Urothelium cell line (cell line): ENCODE data around the gene LRRC53.
A peak's percentile ranks its signal among the peaks of the same experiment; 100 is the strongest.

Source experiments
- DNase-seq: peaks from one replicate; pipeline ENCODE4 v3.0.0; 2011; ENCODE audit warnings: low spot score, mixed read lengths
- FAIRE-seq: peaks from 2 replicates; lab custom pipeline; 2011; peaks lifted over from hg19 to GRCh38; lab: Jason Lieb, UNC

The LRRC53 gene

DNA sequence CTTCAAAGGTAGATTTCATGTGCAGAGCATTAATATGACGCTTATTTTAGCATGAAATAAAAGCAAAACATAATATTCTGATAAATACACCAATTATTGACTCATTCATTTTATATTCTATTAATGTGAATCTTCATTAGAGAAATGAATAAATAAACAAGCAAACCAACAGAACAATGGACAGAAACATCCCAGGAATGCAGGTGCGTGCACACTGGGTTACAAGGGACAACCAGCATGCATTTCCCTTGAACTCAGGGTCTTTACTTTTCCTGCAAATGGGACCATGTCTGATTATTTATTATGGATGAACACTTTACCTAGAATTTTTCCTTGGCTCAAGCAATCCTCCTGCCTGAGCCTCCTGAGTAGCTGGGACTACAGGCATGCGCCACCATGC is 13.5 kb downstream of the LRRC53 start:
- DNase-seq (no peak), FAIRE-seq (no peak)

DNA sequence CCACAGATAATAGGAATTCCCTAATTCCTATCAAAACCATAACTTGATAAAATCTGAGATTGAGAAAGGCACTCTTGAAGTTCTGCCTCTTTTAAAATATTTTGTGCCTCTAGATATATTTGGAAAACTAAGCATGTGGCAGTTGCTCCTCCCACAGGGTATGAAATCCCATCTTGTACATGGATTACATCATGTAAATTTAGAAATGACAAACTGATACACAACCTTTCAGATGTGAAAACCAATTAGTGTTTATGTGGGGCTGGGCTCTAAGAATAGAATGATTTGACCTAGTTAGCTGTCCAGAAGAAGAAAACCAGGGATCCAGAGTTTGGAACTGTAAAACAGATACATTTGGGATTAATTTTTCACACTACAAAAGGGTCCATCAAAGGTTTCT is 15.7 kb downstream of the LRRC53 start:
- no peak for DNase-seq
- FAIRE-seq, result no peak

GRCh38 chr1:74486036-74486435 is 26.4 kb downstream of the LRRC53 start:
- DNase-seq (no peak), FAIRE-seq (no peak)

- no peak for DNase-seq
These were observed 26.8 kb downstream of the LRRC53 start for GRCh38 chr1:74485622-74486021.

DNA sequence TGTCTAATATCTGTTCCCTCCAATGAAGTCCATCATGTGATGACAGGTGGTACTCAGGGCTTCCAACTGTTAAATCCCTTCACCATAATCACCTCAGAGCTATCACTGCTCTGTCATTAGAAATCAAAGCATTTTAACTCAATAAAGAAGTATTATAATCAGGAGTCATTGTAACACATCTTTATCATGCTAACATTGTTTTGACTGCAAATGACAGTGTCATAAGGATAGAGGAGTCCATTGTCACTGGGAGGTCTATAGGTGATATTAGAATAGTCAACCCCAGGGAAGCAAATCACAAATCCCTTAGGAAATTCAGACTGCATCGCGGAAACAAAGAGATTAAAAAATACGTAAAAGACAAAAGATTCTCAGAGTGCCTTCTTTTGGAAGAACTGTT is 30.8 kb downstream of the LRRC53 start:
- no peak for DNase-seq

More at GRCh38 chr1:74485622-74486021, 26.8 kb downstream of the LRRC53 start:
- FAIRE-seq, result no peak

DNA sequence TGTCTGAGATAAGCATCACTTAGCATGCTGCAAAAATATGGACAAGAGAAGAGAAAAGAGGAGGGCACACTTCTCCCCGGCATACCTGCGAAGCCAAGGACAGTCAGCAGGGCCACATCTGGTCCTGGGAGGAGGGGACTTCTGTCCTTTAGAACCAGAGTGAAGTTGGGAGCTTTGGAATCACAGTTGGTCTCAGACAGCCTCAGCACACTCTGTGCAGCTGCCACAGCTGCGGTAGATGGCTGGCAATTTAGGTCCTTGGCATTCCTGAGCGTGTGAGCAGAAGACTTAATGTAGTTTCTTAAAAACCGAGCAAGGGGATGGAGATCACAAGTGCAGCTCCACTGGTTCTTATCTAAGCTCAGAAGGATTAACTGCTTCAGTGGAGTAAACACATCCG is 32.3 kb downstream of the LRRC53 start:
- DNase-seq (no peak), FAIRE-seq (no peak)

More for the DNA sequence above, 30.8 kb downstream of the LRRC53 start:
- no peak for FAIRE-seq

- FAIRE-seq (no peak), DNase-seq (no peak)
These were observed 33.4 kb downstream of the LRRC53 start for GRCh38 chr1:74478979-74479378.

DNA sequence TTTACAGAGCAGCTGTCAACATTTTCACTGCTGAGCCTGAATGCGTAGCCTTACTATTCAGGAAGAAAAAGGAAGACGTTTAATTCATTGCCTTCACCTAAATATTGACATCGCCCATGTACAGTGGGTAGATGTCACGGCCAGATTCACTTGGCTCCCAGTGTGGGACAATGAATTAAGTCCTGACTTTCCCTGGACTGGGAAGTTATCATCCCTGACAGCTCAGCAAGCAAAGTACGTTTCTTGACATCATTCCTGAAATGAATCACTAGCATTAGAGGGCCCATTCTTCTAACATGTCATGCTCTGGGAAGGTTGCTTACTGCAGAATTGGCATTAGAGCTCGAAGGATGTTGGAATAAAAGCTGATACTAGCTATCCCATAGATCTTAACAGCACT is 37.8 kb downstream of the LRRC53 start:
- FAIRE-seq (no peak), DNase-seq (no peak)

- FAIRE-seq (no peak), DNase-seq (no peak)
These were observed 40.9 kb downstream of the LRRC53 start for GRCh38 chr1:74471470-74471869.

GRCh38 chr1:74470936-74471335 is 41.5 kb downstream of the LRRC53 start:
- no peak for FAIRE-seq
- DNase-seq, result no peak

- no peak for DNase-seq
- FAIRE-seq, result no peak
These were observed 42.2 kb downstream of the LRRC53 start for GRCh38 chr1:74470251-74470650.

DNA sequence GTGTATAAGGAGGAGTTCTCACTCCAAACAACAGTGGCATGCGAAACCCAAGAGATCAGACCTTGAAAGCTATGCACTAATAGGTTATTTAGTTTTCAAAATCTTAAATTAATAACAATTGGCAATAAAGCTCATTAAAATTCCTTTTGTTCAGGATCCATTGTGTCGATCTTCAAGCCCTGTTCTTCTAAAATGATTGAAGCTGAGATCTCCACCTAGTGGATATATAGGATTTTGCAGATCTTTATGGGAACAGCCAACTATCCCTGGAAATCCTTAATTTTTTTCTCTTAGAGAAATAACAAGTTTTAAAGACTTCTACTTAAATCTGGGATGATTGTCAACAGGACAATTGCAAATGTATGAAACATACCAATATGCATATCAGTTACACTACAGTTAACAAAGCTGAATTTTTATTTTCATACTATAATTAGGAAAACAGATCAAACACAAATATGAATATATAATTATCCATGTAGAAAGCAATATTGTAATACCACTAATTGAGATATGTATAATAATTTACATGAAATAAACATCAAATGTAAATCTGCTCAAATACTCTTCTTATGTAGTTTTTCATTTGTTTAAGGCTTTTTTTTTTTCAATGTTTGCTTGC is 43.3 kb downstream of the LRRC53 start:
- FAIRE-seq, result no peak
- DNase-seq, result peak; percentile 21

DNA sequence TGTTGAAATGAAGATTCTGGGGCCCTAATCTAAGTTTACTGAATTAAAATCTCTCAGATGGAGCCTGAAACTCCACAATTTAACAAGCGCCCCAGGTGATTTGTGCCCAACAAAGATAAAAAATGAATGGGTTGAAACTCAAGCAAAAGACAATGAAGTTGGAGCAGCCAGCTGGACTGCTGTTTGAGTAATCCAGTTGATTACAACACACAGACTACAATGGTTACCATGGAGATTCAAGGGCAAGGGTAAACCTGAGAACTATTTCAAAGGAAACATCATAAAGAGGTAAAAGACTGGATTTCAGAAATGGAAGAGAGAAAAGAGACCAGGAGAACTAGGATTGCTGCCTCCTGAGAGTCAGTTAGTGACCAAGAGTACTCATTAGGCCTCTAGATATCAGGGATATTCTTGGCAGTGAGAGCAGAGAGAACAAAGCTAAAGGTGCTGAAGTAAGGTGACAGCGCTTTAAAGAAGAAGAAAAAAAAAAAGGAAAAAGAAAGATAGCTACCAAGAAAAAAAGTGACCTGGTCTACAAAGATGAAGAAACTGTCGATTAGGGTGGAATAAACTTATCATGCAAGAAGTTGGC is 44.5 kb downstream of the LRRC53 start:
- DNase-seq, result no peak
- FAIRE-seq, result no peak

DNA sequence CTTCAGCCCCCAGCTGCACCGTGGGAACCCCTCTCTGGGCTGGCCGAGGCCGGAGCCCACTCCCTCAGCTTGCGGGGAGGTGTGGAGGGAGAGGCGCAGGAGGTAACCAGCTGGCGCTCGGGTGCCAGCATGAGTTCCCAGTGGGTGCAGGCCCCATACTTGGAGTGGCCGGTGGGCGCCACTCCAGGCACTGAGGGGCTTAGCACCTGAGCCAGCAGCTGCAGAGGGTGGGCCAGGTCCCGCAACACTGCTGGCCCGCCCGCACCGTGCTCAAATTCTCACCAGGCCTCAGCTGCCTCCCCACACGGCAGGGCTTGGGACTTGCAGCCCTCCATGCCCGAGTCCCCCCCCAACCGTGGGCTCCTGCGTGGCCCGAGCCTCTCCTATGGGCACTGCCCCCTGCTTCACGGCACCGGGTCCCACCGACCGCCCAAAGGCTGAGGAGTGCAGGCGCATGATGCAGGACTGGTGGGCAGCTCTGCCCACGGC is 47.2 kb downstream of the LRRC53 start:
- no peak for DNase-seq
- FAIRE-seq, result no peak

DNA sequence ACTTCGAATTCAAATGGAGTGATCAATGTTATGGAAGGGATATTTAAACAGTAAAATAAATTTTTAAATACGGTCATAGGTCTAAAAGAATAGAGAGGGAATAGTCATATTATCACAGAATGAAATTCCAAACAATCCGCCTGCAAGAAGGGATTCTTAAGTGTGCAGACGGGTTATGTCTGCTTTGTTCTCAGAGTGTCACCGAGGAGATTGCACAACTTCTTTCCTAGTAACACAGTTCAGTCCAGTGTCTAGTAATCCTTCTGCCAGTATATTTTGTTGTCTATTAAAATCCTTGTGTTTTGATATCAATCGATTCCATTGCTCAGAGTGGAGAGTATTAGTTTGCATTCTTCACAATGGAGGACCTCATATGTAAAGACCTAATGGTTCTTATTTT is 48.4 kb downstream of the LRRC53 start:
- FAIRE-seq (no peak), DNase-seq (no peak)

DNA sequence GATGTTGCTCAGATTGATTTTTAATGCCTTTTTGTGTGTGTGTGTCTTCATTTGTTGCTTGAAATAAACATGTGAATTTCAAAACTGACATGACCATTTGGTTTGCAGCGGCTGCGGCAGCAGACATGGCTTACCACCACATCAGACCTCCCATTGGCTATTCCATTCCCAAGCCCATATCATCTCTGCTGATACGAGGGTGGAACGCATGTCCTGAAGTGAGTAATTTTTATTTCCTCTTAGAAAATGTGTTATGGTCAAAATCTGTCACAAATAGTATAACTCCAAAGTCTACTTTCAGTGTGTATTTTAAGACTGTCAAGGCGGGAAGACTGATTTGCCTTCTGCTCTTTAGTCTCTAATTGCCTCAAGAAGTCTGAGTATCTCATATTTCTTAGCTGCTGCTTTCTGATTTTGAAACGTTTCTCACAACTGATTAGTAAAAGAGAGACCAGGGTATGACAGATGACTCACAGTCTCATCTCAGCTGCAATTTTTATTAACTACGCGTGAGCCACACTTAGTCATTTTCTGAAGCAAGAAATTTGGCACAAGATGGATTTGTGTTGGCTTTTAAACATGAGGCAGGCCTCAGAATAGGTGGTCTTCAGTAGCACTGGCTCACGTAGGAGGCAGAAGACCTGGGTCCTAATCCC is 49.0 kb downstream of the LRRC53 start:
- FAIRE-seq, result no peak
- peak; percentile 11 for DNase-seq

GRCh38 chr1:74457253-74457652 is 55.2 kb downstream of the LRRC53 start:
- DNase-seq (no peak), FAIRE-seq (no peak)

DNA sequence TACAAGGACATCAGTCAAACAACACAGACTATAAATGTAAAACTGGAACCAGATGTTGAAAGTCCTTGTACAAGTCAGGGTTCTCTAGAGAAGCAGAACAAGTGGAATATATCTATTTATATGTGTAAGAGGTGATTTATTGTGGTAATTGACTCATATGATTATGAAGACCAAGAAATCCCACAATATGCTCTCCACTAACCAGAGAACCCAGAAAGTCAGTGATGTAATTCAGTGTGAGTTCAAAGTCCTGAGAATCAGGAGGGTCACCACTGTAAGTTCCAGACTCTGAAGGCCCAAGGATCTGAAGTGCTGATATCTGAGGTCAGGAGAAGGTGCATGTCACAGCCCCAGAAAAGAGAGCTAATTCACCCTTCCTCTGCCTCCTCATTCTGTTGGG is 57.0 kb downstream of the LRRC53 start:
- DNase-seq (no peak), FAIRE-seq (no peak)

DNA sequence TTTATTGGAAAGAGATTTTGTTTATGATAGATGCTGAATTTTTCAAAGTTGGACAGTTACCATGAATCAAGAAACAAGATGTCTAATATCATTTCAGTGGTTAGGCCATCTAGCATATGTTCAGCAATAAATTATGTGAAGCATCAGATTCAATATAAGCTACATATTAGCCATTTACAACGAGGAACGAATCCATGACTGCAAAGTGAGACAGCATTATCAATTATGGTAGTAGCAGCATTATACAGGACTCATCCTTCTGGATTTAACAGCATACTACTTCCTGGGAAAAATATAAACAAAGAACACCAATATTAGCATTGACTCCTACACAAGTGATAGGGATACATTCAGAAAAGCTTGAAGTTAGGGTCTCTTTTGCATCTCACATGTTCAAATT is 59.1 kb downstream of the LRRC53 start:
- FAIRE-seq (no peak), DNase-seq (no peak)

DNA sequence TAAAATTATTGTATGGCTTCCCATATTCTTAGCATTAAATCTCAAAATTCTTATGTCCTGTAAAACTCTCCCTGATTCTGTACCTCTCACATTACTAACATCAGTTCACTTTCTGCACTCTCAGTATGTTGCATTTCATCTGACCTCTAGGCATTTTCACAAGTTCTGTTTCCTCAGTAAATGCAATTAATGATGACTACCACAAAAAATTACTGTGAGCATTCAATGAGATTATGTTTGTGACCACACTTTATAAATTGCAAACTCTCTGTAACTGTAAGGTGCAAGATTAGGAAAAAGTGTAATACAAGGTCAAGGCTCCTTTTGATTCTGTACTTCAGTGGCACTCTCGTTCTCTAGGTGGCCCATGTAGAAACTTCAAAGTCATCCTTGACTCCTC is 60.4 kb downstream of the LRRC53 start:
- DNase-seq (no peak), FAIRE-seq (no peak)

DNA sequence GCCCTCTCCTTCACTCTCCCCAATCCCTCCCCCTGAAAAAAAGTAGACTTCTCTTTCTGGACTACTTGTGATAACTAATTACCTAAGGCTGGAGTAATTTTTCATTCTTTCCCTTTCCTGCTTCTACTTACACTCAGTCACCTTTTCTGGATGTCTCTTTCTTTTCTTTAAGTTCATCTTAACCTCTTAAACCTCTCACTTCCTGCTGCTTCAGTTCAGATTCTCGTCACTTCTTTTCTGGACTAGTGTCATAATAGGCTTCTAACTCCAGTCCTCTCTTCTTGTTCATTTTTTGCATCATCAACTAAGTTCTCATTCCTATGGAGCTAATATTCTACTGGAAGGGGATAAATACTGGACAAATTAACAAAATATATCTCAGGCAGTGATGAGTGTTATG is 75.4 kb downstream of the LRRC53 start:
- FAIRE-seq, result no peak
- no peak for DNase-seq

DNA sequence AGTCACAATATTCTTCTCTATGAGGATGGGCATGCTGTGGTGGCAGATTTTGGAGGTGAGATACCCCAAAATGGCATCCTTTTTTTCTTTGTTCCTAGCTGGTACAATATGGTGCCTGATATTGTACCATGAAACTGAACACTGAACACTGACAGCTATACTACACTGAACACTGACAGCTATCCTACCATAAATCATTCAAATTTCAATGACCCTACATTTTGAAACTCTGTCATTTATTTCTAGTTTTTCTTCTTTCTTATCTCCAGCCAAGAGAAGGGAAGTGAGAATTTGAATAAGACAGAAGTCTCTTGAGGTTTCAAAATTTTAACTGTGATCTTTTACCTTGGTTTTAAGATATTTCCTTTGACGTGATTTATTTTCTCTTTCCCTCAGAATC is 76.3 kb downstream of the LRRC53 start:
- DNase-seq, result no peak
- no peak for FAIRE-seq
